Left ventricle myocardium inferior (tissue), 1 donor: ENCODE measurements around the gene SLC17A2. TPM values are rescaled to one million over a fixed set of nuclear protein-coding genes. Genes with fewer than 3 reads are reported as not detected.

Source experiments
- DNase-seq: peaks from one replicate; pipeline ENCODE4 v3.0.0-alpha.2; 2020
- H3K27ac ChIP-seq: fragments of 200-600 bp; replicated peaks from 2 replicates; pipeline ENCODE4 v1.8.0; 2021
- H3K27me3 ChIP-seq: fragments of 200-600 bp; 2 replicates; pipeline ENCODE4 v1.8.0; 2021; ENCODE audit warnings: low read depth
- H3K36me3 ChIP-seq: fragments of 200-600 bp; 2 replicates; pipeline ENCODE4 v1.8.0; 2021
- H3K4me1 ChIP-seq: fragments of 200-600 bp; 2 replicates; pipeline ENCODE4 v1.8.0; 2021
- H3K4me3 ChIP-seq: fragments of 200-600 bp; 2 replicates; pipeline ENCODE4 v1.8.0; 2021; ENCODE audit warnings: mild to moderate bottlenecking, moderate library complexity
- H3K9me3 ChIP-seq: fragments of 200-600 bp; replicated peaks from 2 replicates; pipeline ENCODE4 v1.8.0; 2021
- intact Hi-C: fragments of 100-400 bp; cut with micrococcal nuclease; formaldehyde crosslinking; loops from one replicate; pipeline ENCODE4 v1.11.0; 2022
- total RNA-seq: library from RNA; stranded (reverse); fragmentation: NEBNext Ultra II Directional; extraction: Animal tissue kit (Norgen Biotek cat#: 25700); gene quantifications from one replicate; pipeline ENCODE4 v1.2.1, GENCODE V29; 2021
- TF ChIP-seq, protein P1 (sequence below): fragments of 200-600 bp; IDR thresholded peaks from 2 replicates; pipeline ENCODE4 v1.8.0; 2021; ENCODE audit warnings: antibody characterized with exemption, mild to moderate bottlenecking, borderline replicate concordance
- donor health status: DM: no; HTN: yes; CAD: no; lungs with severe emphysema.

SLC17A2 gene
- total RNA-seq, 1 donor from 2014 or later: not detected

DNA sequence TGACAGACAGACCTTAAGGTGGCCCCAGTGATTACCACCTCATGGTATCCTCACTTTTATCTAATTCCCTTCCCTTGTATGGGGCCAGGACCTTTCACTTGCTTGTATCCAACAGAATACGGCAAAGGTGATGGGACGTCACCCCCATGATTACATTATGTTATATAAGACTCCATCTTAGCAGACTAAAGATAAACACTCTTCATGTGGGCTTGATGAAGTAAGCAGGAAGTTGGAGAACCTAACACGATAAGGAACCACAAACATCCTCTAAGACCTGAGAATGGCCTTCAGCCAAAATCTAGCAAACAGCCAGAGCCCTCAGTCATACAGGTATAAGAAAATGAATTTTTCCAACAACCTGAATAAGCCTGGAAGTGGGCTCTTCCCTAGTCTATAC is 64.5 kb downstream of the SLC17A2 start:
- intact Hi-C loops: no loop called here
- no peaks in the 10 kb centered on the region for H3K36me3 ChIP-seq
- H3K4me3 ChIP-seq: no peak overlapping the region
- no peaks in the 10 kb centered on the region for H3K4me1 ChIP-seq
- H3K27me3 ChIP-seq: peaks cover 36% of the 10 kb centered on the region
- no peak overlapping the region for H3K27ac ChIP-seq
- DNase-seq: no peak
- TF ChIP-seq, protein P1, sequence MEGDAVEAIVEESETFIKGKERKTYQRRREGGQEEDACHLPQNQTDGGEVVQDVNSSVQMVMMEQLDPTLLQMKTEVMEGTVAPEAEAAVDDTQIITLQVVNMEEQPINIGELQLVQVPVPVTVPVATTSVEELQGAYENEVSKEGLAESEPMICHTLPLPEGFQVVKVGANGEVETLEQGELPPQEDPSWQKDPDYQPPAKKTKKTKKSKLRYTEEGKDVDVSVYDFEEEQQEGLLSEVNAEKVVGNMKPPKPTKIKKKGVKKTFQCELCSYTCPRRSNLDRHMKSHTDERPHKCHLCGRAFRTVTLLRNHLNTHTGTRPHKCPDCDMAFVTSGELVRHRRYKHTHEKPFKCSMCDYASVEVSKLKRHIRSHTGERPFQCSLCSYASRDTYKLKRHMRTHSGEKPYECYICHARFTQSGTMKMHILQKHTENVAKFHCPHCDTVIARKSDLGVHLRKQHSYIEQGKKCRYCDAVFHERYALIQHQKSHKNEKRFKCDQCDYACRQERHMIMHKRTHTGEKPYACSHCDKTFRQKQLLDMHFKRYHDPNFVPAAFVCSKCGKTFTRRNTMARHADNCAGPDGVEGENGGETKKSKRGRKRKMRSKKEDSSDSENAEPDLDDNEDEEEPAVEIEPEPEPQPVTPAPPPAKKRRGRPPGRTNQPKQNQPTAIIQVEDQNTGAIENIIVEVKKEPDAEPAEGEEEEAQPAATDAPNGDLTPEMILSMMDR: no peak
- H3K9me3 ChIP-seq: no peaks in the 10 kb centered on the region

DNA sequence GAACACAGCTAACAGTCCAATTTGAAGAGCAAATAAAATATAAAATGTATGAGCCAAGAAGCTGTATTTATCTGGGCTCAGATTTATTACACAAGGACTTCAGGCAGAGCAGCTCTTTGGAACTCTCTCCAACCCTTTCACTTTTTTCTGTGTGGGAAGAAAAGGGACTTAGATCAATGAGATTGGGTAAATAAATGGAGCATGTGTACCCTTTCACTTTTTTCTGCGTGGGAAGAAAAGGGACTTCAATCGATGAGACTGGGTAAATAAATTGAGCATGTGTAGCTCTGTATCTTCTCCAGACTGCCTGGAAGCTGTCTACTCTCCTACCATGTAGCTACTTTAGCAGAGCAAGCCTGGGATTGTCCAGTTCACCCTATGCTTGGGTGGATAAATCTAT is 67.1 kb downstream of the SLC17A2 start:
- Histone ChIP-seq H3K27ac (no peak overlapping the region), H3K4me3 (no peak overlapping the region), H3K36me3 (no peaks in the 10 kb centered on the region), H3K27me3 (peaks cover 40% of the 10 kb centered on the region), H3K9me3 (no peaks in the 10 kb centered on the region), H3K4me1 (no peaks in the 10 kb centered on the region)
- intact Hi-C loops: no loop called here
- no peak for DNase-seq
- TF ChIP-seq, protein P1: no peak

Other genes starting within 250 kb of the SLC17A2 start
- not detected for gene SLC17A4, start 175.9 kb downstream of the SLC17A2 start, total RNA-seq
- not detected for gene SLC17A1, start 98.6 kb downstream of the SLC17A2 start, total RNA-seq
- not detected for gene SLC17A3, start 56.4 kb downstream of the SLC17A2 start, total RNA-seq
- gene TRIM38, start 32.1 kb upstream of the SLC17A2 start, total RNA-seq: 2.2 TPM
- 3.4 TPM for gene HFE, start 156.7 kb upstream of the SLC17A2 start, total RNA-seq